ENCODE results near the gene SYT7.
"Not testable (repeated sequence)": the region's sequence is repeated elsewhere in the genome, so short reads cannot be mapped to it uniquely, and the experiment has no call there.

The SYT7 gene

GRCh38 chr11:61616434-61616833, 35.6 kb upstream of the SYT7 start:
- TF ChIP-seq, protein P1, sequence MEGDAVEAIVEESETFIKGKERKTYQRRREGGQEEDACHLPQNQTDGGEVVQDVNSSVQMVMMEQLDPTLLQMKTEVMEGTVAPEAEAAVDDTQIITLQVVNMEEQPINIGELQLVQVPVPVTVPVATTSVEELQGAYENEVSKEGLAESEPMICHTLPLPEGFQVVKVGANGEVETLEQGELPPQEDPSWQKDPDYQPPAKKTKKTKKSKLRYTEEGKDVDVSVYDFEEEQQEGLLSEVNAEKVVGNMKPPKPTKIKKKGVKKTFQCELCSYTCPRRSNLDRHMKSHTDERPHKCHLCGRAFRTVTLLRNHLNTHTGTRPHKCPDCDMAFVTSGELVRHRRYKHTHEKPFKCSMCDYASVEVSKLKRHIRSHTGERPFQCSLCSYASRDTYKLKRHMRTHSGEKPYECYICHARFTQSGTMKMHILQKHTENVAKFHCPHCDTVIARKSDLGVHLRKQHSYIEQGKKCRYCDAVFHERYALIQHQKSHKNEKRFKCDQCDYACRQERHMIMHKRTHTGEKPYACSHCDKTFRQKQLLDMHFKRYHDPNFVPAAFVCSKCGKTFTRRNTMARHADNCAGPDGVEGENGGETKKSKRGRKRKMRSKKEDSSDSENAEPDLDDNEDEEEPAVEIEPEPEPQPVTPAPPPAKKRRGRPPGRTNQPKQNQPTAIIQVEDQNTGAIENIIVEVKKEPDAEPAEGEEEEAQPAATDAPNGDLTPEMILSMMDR (IDR thresholded peaks at IDR 0.05; ENCODE audit: borderline replicate concordance, control extremely low read depth, extremely low read depth, insufficient read depth, missing control alignments): no peak
- DNase-seq (ENCODE audit: low spot score): no peak
- in situ Hi-C loops (cut with MboI; ENCODE audit: low sequenced_read_pairs, unreplicated experiment): no loop called here

DNA sequence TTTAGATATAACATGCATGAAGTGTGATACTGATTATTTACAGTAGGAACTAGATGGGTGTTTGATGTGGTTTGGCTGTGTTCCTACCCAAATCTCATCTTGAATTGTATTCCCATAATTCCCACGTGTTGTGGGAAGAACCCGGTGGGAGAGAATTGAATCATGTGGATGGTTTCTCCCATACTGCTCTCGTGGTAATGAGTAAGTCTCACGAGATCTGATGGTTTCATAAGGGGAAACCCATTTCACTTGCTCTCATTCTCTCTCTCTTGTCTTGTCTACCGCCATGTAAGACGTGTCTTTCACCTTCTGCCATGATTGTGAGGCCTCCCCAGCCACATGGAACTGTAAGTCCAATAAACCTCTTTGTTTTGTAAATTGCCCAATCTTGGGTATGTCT, 33.9 kb upstream of the SYT7 start:
- DNase-seq (ENCODE audit: low spot score); in situ Hi-C loops (cut with MboI; ENCODE audit: low sequenced_read_pairs, unreplicated experiment): not testable (repeated sequence)

DNA sequence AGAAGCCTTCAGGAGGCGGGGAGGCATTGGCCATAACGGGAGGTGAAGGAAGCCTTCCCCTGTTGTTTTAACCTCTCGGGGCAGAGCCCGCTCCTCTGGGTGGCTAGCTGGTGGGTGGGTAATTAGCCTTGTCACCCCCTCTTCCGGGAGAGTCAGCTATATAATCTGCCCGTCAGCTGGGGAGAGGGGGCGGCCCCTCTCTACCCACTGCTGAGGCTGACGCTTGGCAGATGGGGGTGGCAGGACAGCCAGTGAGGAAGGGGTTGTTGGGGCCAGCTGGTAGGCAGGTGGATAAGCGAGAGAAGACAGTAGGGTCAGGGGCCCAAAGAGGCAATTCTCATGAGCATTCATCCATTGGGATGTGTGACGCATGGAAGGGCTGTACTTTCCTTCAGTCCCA, 33.0 kb upstream of the SYT7 start:
- DNase-seq (ENCODE audit: low spot score): no peak
- in situ Hi-C loops (cut with MboI; ENCODE audit: low sequenced_read_pairs, unreplicated experiment): no loop called here
- TF ChIP-seq, protein P1 (IDR thresholded peaks at IDR 0.05; ENCODE audit: borderline replicate concordance, control extremely low read depth, extremely low read depth, insufficient read depth, missing control alignments): no peak

GRCh38 chr11:61613051-61613450, 32.2 kb upstream of the SYT7 start:
- TF ChIP-seq, protein P1 (IDR thresholded peaks at IDR 0.05; ENCODE audit: borderline replicate concordance, control extremely low read depth, extremely low read depth, insufficient read depth, missing control alignments): no peak
- in situ Hi-C loops (cut with MboI; ENCODE audit: low sequenced_read_pairs, unreplicated experiment): no loop called here

DNA sequence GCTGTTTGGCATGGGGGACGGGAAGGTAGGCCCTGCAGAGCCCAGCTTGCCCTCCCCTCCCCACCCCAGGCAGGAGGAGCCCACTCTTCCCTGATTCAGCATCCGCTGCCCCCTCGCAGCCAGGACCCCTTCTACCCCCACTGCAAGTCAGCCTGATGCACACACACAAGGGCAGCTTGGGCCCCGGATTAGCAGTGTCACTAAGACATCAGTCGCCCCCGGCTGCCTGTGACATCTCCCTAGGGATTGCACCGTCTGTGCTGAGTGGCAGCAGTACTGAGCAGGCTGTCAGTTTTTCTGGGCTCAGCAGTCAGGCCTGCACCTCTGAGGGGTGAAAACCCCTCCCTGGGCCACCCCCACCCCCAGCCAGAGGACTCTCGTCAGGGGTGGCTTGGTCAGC, 30.4 kb upstream of the SYT7 start:
- in situ Hi-C loops (cut with MboI; ENCODE audit: low sequenced_read_pairs, unreplicated experiment): no loop called here
- DNase-seq (ENCODE audit: low spot score): no peak
- TF ChIP-seq, protein P1 (IDR thresholded peaks at IDR 0.05; ENCODE audit: borderline replicate concordance, control extremely low read depth, extremely low read depth, insufficient read depth, missing control alignments): no peak

More at GRCh38 chr11:61613051-61613450, 32.2 kb upstream of the SYT7 start:
- no peak for DNase-seq (ENCODE audit: low spot score)

- TF ChIP-seq, protein P1 (IDR thresholded peaks at IDR 0.05; ENCODE audit: borderline replicate concordance, control extremely low read depth, extremely low read depth, insufficient read depth, missing control alignments): no peak
- DNase-seq (ENCODE audit: low spot score): no peak
- in situ Hi-C loops (cut with MboI; ENCODE audit: low sequenced_read_pairs, unreplicated experiment): no loop called here
Observed at GRCh38 chr11:61610905-61611304, 30.0 kb upstream of the SYT7 start.

DNA sequence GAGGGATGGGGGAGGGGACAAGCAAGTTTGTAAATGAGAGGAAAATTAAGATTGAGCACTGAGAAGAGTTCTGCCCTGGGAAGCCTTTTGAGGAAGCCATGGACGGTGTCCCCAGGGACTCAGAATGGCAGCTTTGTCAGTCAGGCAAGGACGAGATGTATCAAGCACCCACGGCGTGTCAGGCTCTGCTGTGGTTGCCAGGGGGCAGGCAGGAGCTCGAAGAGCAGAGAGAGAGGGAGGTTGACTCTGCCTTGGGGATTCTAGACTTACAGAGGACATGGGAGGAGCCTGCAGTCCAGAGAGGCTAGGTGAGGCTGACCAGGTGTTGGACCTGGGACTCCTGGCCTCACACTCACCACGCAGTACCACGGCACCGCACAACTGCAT, 29.1 kb upstream of the SYT7 start:
- TF ChIP-seq, protein P1 (IDR thresholded peaks at IDR 0.05; ENCODE audit: borderline replicate concordance, control extremely low read depth, extremely low read depth, insufficient read depth, missing control alignments): no peak
- no peak for DNase-seq (ENCODE audit: low spot score)
- in situ Hi-C loops (cut with MboI; ENCODE audit: low sequenced_read_pairs, unreplicated experiment): no loop called here

All from GM13976 (cell line).